GM19397 (cell line): ENCODE measurements around the gene ARL5B.
"Not testable (repeated sequence)": the region's sequence is repeated elsewhere in the genome, so short reads cannot be mapped to it uniquely, and the experiment has no call there.

Experiments
- ATAC-seq: cut with Tn5 transposase; IDR thresholded peaks from one replicate; pipeline ENCODE4 v1.9.1; 2021; ENCODE audit warnings: mild to moderate bottlenecking, moderate library complexity; ENCODE audit not compliant: unreplicated experiment

Gene ARL5B, protein sequence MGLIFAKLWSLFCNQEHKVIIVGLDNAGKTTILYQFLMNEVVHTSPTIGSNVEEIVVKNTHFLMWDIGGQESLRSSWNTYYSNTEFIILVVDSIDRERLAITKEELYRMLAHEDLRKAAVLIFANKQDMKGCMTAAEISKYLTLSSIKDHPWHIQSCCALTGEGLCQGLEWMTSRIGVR

DNA sequence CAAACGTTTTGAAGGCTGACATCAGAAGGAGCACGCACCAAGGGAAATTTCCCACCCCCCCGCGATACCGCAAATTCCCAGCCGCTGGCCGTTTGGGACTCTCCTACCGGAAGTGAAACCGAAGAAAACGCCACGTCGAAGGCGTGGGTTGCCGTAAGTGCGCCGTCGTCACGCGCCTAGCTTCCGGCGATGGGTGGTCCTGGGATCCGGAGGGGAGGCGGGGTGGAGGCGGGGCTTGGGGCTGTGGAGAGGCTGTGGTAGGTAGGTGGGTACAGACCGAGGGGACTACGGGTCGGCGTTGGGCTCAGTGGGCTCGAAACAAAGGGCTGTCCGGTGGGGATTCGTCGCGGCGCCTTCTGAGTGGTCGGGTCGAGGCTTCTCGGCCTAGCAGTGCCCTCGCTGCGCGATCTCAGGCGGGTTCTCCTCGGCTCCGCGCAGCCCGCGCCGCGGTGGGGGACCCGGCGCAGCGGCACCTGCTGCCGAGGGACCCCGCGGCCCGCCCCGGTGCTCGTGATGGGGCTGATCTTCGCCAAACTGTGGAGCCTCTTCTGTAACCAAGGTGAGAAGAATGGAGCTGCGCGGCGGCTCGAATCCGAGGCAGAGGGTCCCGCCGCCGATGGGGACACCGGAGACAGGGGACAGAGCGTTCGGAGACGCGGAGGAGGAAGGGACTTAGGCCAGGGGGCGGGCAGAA lies at the start of gene ARL5B:
Gene ARL5B (plus strand): TSS at position 307 of the 694 bp plus-strand sequence. CDS start 207 bp downstream, at position 514.
- peak; percentile 91 for ATAC-seq

DNA sequence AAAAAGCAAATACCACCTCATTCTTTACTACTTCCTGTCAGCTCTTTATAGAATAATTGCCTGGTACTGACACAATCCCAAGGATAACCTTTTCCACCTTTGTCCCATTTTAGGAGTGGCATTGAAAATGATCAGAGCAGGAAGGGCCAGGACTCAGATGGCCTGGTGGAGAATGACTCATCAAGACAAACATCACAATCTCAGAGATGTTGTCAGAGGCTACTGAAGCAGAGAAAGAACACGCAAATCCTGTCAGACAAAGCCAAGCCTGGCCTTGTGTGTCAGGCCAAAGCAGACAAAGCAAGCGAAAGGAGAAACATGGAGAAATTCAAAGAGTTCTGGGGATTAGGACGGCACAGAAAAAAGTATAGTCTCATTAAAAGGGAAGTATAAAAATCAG lies 48.7 kb upstream of the ARL5B start:
- no peak for ATAC-seq

DNA sequence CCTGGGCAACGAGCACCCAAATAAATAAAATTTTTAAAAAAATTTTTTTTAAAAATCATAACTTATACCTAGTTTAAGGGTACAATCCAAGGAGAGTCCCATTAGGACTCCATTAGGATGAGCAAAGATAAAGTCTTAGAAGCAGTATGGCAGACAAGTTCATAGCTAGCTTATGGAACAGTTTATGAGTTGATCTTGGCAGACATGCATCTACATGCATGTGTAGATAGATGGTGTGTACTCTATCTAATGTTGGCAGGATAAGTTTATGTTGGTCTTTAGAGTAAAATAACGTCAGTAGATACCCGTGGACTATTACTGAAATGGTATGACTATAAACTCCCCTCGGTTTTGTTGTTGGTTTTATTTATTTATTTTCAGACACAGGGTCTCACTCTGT lies 48.1 kb upstream of the ARL5B start:
- ATAC-seq = no peak

DNA sequence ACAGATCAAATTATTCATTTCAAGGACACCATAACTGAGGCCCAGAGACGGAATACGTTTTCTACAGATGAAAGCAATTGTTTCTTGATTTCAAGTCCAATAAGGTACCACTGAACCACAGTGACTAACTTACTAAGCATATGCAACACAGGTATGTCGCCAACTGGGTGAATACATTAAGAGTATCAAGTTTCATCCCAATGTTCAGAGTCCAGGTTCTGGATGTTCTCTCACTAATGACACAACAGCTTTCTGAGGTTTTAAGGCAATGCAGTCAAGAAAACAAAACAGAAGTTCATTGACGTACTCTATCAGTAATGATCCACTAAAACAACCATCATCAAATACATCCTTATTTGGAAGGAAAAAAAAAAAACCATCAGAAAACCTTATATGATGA lies 43.6 kb upstream of the ARL5B start:
- no peak for ATAC-seq

DNA sequence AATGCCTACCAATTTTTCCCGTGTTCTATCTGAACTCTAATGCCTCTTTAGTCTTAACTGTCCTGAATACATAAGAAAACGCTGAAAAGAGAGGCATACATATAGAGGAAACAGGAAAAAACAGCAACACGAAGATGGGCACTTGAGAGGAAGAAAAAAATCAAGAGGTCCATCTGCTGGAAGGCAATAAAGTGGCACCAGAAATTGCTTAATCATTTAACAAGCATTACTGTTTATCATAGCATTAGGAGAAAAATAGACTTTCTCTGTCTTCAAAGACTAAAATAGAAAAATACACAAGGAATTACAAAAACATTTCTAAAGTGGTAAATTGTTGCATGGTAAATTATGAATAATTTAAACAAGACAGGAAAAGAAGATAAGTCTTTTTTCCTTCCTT lies 42.9 kb upstream of the ARL5B start:
- no peak for ATAC-seq

DNA sequence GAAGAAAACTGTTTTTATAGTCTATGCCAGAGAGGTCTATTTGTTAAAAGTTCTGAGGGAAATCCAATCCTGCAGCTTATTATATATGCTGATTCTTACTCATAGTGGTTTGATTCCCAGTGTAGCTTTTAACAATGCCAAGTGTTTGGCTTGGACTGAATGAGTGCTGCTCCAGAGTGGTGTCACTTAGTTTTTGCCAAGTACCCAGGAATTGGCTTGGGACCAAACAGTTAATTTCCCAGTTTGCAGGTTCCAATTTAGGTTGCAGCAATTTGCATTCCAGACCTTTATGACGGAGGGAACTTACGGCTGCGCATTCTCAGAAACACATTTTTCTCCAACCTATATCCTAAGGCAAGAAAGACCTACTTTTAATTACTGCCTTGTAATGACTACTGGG lies 40.2 kb upstream of the ARL5B start:
- ATAC-seq = no peak

DNA sequence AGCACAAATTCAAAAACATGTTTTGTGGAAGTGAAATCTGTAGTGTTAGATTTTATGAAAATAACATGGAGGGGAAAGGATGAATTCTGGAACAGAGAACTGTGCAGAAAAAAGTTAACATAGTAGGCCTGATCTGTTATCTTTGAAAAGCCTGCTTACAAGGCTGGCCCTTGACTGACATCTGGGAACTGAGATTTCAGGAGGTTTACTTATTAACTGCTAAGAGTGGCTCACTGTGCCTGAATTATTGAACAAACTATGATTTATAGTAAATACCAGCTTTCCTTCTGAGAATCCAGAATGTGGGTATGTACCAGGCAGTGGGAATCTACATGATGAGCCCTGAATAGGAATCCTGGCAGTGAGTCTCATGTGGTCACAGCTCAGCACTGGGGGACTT lies 38.4 kb upstream of the ARL5B start:
- ATAC-seq = no peak

DNA sequence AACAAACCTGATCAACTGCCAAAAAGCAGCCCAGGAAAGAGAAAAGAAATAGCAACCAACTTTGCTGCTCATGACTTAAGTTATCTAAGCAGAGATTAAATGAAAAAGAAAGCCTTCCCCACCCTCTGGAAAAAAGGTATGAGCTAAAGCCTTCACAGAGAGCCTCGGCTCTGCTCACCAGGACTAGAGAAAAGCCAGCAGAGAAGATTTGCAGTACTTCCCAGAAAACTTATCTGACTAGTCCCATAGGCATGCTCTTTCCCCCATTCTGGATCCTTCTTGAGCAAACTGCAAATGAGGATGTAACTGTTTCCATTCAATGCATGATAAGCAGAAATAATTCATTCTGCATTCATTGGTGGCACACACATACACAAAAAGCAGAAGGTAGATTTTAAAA lies 35.6 kb upstream of the ARL5B start:
- ATAC-seq = not testable (repeated sequence)

DNA sequence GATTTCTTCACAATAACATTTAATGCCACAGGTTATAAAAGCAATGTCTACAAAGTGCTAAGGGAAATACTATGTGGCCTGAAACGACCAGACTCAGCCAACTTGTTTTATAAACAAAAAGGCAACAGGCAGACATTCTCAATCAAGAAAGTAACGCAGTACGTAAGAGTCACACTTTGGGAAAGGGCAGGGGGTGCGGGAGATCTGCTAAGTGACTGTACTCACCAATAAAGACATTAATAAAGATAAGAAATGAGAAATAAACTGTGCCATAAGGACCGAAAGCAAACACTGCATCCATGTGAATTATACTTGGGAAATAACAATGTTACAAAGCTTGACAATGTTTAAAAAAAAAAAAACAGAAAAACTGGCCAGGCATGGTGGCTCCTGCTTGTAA lies 33.3 kb upstream of the ARL5B start:
- no peak for ATAC-seq

DNA sequence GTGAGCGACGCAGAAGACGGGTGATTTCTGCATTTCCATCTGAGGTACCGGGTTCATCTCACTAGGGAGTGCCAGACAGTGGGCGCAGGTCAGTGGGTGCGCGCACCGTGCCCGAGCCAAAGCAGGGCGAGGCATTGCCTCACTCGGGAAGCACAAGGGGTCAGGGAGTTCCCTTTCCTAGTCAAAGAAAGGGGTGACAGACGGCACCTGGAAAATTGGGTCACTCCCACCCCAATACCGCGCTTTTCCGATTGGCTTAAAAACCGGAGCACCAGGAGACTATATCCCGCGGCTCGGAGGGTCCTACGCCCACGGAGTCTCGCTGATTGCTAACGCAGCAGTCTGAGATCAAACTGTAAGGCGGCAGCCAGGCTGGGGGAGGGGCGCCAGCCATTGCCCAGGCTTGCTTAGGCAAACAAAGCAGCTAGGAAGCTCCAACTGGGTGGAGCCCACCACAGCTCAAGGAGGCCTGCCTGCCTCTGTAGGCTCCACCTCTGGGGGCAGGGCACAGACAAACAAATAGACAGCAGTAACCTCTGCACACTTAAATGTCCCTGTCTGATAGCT lies 31.7 kb upstream of the ARL5B start:
- ATAC-seq = not testable (repeated sequence)

DNA sequence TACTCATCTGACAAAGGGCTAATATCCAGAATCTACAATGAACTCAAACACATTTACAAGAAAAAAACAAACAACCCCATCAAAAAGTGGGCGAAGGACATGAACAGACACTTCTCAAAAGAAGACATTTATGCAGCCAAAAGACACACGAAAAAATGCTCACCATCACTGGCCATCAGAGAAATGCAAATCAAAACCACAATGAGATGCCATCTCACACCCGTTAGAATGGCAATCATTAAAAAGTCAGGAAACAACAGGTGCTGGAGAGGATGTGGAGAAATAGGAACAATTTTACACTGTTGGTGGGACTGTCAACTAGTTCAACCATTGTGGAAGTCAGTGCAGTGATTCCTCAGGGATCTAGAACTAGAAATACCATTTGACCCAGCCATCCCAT lies 26.7 kb upstream of the ARL5B start:
- ATAC-seq = not testable (repeated sequence)

DNA sequence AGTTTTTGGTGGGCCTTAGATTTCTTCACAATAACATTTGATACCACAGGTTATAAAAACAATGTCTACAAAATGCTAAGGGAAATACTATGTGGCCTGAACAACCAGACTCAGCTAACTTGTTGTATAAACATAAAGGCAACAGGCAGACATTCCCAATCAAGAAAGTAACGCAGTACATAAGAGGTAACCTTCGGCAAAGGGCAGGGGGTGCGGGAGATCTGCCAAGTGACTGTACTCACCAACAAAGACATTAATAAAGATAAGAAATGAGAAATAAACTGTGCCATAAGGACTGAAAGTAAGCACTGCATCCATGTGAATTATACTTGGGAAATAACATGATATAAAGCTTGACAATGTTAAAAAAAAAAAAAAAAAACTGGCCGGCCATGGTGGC lies 23.2 kb upstream of the ARL5B start:
- no peak for ATAC-seq

DNA sequence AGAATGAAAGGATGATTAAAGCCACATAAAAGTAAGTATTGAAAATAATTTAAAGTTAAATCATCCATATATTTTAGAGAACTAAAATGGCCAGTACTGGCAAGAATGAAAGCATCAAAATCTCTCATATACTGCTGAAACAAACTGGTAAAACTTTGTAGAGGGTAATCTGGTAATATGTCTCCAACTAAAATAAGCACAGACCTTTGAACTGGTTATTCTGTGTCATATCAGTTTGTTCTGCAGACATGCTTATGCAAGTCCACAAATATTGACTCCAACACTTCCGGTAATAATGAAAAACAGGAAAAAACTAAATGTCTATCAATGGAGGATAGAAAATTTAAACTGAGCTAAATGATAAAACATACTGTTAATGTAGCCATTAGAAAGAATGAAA lies 21.8 kb upstream of the ARL5B start:
- not testable (repeated sequence) for ATAC-seq

DNA sequence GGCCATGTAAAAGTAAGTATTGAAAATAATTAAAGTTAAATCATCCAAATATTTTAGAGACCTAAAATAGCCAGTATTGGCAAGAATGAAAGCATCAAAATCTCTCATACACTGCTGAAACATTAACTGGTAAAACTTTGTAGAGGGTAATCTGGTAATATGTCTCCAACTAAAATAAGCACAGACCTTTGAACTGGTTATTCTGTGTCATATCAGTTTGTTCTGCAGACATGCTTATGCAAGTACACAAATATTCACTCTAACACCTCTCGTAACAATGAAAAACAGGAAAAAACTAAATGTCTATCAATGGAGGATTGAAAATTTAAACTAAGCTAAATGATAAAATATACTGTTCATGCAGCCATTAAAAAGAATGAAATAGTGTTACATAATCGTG lies 19.5 kb upstream of the ARL5B start:
- not testable (repeated sequence) for ATAC-seq

DNA sequence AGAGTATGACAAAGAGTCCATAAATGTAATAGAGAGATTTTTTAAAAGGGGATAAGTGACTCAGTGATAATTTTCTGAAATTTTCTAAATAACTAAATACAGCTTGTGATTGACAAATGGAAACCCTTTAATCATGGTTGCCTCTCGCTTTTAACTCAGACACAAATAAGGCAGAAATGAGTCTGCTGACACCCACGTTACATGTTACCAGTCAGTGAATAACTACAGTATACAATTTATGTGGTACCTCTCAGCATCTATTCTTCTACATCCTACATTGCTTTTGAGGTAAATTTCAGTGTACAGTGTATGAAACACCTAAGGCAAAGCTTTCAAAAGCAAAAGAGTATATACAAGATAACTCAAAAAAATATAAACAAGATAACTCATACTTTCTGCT lies 12.1 kb upstream of the ARL5B start:
- no peak for ATAC-seq

DNA sequence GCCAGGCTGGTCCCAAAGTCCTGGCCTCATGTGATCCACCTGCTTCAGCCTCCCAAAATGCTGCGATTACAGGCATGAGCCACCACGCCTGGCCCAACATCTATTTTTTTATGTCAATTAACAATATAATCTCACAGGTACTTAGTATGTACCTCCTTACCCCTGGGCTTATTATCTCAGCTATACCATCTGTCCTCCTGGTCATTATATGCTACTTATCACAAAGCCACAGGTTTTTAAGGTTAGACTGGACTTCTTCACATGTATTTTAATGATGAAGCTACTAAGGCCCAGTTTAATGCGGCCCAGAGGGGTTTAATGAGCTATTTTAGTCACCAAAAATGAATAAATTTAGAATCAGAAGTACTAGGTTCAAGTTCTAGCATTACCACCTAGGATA lies 11.3 kb upstream of the ARL5B start:
- no peak for ATAC-seq

DNA sequence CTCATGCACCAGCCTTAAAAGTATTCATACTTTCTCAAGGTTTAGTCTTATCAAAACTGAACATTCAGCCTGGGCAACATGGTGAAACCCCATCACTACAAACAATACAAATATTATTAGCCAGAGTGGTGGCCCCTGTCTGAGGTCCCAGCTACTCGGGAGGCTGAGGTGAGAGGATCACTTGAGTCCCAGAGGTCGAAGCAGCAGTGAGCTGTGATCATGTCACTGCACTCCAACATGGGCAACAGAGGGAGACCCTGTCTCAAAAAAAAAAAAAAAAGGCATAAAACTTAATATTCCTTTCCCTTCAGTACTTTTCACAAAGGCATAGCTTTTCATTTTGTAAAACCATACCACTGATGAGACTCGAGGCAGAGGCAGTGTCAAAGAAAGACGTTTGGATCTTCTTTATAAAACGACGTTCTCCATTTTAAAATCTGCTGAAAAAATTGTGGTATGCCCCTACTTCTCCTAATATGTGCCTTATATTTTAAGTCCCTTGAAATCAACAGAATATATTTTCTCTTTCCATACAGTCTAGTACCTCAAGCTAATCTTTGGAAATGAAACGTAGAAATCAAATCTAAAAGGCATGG lies 9.8 kb upstream of the ARL5B start:
- ATAC-seq = no peak

DNA sequence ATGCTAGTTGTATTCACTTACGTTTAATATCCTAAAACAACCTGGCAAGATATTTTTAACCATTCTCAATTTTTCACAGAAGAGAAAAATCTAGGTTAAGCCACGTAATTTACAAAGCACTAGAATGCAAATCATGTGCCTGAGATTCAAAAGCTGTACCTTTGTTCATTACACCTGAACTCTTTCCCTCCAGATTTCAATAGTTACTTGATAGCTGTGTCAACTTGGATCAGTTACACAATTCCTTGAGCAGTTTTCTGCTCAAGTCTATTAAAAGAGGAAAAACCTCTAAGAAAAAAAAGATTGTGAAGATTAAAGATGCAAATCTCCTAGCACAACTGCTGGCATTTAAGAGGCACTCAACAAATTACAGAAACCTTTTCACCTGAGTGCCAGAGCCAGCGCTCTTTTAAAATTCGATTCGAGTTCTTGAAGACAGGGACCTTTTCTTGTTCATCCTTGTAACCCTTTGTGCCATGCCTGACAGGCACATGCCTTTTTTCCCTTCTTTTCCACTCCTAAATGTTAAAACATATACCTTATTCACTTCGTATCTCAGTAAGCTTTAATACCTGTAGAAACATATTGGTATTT lies 8.7 kb upstream of the ARL5B start:
- no peak for ATAC-seq

DNA sequence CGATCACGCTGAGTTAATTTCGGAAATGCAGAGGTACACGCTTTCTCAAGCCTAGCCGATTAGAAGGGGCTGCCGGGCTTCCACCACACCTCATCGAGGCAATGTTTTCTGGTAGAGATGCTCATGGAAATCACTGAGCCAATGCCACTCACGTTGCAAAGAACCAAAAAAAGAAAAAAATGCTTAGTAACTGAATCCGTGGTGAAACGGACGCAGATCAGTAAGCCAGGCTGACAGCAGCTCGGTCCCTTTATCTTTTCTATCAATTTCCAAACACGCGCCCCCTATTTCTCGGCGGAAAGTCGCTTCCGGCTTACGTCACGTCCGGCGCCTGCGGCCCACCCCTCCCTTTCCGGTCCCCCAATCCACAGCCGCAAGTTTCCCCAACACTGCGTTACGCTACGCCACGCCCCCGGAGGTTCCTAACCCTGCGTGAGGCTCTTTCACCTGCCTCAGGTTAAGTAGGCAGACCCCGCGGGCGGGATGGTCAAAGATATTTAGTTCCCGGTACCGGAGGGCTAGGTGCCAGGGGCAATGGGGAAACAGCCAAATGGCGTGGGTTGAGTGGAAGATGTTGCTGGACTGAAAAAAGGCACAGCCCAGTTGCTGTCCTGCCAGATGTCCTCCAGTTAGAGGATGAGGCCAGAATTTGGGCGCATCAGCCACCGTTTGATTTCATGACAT lies 7.8 kb upstream of the ARL5B start, which contains the start of gene NSUN6:
Gene NSUN6 (minus strand): TSS at position 264 of the 684 bp plus-strand sequence. CDS start 384 bp downstream, outside the sequence.
- ATAC-seq = peak; percentile 99

DNA sequence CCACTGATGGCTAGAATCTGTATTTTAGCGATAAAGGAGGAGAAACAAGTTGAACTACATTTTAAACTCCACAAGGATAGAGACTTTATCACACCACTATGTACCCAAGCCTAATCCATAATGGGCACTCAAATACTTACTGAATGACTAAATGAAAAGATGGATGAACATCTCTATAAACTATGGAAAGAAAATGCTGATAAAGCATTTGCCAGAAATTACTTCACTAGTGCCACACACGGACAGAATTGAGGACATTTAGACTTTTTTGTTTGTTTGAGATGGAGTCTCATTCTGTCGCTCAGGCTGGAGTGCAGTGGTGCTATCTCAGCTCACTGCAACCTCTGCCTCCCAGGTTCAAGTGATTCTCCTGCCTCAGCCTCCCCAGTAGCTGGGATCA lies 6.1 kb upstream of the ARL5B start:
- ATAC-seq = no peak

DNA sequence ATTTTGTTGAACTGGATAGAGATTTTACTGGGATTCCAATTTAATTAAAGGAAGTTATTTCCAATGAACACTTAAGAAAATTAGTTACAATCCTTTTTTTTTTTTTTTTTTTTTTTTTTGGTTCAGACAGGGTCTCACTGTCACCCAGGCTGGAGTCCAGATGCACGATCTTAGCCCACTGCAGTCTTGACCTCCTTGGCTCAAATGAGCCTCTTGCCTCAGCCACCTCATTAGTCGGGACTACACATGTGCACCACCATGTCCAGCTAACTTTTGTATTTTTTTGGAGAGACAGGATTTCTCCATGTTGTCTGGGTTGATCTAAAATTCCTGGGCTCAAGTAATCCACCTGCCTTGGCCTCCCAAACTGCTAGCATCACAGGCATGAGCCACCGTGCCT lies 2.5 kb upstream of the ARL5B start:
- no peak for ATAC-seq
